Stimulated activated naive CD4-positive, alpha-beta T cell treated with Interleukin-2 at 50 U/mL for 16 hours (primary cell): ENCODE data around the gene PHF21A.
"Not testable (repeated sequence)": the region's sequence is repeated elsewhere in the genome, so short reads cannot be mapped to it uniquely, and the experiment has no call there.

Source experiments
- DNase-seq: peaks from one replicate; lab custom pipeline; 2025; lab: John Stamatoyannopoulos, UW

PHF21A gene

DNA sequence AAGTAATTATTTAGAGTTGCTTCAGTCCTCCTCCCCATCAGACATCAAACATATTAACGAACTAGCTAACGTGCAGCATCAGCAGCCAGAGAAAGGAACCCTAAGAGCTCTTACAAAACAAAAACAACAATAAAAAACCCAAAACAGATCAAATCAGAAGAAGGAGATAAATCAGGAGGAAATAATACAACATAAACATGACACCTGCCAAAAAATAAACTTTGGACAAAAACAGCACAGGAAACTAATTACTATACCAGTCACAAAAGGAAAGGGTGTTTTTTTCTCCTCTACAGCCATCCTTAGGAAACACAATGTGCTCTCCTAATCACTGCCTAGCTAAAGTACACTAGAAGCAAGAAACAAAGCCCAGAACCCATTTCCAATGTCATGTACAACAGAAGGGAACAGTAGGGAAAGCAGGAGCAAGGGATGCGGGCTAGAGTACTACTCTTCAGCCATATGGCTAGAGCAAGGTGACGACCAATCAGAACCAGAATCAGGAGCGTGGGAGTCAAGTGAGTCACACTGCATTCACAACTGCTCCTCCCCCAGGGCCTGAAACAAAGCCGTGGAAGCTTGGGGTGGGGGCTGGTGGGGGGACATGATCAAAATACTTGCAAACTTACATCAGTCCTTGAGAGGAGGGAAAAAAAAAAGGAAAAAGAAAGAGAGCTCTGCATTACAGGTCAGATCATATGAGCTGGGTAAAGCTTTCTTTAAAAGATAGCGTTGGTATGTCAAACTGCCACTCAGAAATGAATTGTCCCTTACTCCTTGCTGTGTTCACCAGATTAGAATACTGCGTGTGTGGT, 138.4 kb downstream of the PHF21A start:
- DNase-seq, result peak; percentile 54

DNA sequence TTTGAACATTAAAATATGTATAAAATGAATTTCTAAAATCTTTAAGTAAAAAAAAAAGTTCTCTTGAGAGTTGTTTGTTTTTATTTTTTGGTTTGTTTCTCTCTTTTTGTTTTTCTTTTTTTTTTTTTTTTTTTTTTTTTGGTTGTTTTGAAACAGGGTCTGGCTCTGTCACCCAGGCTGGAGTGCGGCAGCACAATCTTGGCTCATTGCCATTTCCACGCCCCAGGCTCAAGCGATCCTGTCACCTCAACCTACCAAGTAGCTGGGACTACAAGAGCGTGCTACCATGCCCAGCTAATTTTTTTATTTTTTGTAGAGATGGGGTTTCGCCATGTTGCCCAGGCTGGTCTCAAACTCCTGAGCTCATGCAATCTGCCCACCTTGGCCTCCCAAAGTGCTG, 139.4 kb downstream of the PHF21A start:
- DNase-seq, result not testable (repeated sequence)

DNA sequence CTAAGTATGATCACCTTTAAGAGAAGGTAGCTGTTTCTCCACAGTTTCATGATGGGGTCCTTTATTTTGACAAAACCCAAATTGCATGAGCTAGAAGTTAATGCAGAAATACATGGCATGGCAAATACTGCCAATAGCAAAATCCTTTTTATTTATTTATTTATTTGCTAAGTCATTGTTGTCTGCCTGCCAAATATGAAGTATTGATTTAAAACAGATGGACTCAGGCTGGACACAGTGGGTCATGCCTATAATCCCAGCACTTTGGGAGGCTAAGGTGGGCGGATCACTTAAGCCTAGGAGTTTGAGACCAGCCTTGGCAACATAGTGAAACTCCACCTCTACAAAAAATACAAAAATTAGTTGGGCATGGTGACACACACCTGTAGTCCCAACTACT, 146.4 kb downstream of the PHF21A start:
- DNase-seq, result no peak

DNA sequence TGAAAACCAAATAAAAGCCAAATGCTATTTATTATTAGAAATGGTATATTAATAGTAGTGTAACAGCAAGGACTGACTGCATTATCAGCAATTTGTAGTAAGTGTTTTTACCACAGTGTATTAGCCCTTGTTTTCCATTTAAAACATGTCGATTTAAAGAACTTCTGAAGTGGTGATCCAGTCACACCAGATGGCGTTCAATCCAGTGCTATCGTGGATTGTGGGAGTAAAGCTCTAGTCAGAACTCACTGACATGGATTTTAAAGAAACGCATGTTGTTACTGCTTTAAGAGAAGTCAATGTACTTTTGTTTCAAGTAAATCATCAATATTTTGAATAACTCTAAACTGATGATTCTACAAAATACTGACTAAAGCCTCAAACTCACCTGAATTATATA, 147.7 kb downstream of the PHF21A start:
- no peak for DNase-seq

DNA sequence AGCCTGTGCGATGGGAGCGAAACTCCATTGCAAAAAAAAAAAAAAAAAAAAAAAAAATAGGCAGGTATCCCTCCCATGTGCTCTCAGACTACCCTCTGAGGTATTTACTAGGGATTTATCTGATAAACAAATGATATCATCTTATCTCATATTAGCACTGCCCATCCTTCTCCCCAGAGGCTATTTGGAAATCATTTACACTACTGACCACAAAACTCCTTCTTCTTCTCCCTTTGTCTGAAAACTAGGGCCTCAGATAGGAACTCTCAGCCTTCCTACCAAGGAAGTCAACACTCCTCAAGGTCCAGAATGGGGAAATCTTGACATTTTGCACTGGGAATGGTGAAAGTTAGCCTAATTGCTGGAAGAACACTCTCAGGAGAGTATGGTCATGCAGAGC, 152.4 kb downstream of the PHF21A start:
- DNase-seq, result no peak

DNA sequence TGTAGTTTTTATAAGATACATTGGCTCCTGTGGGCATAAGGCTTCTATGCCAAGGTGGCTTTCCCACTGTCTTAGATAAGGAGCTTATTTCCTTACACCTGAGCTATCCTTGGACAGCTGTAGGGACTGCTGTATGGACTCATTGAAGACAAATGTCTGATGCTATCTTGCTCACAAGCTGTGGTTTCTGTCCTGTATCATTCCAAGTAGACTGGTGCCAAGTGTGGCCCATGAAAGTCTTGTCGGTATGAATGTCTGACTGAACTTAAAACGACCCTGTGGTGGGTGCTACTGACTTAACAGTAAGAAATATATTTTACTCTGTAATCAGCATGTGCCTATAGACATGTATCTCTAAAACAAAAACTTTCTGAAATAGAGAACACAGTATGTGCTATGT, 153.7 kb downstream of the PHF21A start:
- no peak for DNase-seq

DNA sequence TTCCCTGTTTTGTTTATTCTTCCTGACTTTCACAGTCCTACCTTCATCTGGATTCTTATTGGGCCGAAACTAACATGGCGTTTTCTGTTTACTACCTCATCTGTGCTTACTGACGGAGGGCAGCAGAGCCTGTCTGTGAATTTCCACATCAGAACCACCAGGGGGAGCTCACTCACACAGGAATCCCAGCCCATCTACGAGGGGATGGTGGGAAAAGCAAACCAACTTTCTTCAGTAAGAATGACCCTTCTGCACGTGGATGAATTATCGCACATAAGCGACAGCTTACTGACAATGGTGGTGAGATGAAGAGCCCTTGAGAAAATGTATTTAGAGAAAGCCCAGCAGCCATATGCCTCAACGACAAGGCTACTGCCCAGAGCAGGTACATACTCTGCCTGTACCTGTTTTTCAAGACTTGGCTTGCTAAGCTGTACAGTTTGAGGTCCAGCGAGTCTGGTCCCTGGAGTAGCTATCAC, 156.3 kb downstream of the PHF21A start:
- peak; percentile 39 for DNase-seq

DNA sequence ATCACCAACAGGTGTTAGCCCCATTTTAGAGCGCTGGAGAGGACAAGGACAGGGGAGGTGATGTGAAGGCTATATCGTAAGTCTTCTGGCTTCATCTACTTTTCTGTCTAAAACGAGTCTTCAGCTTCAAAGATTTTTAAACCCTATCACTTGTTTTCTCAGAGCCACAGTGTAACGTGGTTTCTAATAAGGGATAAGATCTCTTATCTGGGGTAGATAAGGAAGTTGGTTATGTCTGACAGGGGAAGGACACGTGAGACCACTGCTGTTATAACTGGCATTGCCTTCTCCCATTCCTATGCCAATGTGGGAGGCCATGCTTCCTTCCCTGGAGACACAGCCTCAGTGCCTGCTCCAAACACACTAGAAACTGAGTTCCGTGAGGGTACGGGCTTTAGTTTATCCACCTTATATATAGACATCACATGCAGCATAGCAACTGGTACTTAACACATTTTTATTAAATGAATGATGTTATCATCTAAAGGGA, 159.5 kb downstream of the PHF21A start:
- no peak for DNase-seq

DNA sequence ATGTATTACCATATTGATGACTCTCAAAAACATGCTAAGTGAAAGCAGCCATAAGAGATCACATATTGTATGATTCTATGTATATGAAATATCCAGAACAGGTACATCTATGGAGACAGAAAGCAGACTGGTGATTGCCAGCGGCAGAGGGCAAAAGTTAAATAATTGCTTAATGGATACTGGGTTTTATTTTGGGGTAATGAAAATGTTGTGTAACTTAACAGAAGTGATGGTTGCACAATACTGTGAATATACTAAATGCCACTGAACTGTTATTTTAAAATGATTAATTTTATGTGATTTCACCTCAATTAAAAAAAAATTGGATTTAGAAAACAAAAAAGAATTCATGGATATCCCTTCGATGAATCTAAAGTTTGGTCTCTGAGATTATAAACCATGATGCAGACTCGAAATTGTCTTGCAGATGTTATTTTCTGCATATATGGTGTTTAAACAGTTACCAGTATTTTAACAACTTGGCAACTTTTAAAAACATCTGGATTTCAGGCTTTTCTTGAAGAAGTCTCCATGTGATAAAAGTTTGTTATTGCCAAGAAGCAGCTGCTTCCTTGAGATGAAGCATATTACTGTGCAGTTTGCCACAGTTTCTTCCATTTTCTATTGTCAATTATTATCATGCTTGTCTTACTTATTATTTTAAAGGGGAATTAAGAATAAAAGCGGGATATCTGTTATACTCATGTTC, 160.7 kb downstream of the PHF21A start:
- no peak for DNase-seq

DNA sequence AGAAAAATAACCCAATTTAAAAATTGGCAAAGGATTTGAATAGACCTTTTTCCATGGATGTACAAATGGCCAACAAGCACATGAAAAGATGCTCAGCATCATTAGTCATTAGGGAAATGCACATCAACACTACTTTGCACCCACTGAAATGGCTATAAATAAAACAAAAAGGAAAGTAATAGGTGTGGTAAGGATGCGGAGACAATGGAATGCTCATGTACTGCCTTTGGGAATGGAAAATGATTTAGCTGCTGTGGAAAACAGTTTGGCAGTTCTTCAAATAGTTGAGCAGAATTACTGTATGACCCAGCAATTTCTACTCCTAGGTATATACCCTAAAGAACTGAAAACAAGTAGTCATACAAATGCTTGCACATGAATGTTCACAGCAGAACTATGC, 161.4 kb downstream of the PHF21A start:
- DNase-seq, result no peak

DNA sequence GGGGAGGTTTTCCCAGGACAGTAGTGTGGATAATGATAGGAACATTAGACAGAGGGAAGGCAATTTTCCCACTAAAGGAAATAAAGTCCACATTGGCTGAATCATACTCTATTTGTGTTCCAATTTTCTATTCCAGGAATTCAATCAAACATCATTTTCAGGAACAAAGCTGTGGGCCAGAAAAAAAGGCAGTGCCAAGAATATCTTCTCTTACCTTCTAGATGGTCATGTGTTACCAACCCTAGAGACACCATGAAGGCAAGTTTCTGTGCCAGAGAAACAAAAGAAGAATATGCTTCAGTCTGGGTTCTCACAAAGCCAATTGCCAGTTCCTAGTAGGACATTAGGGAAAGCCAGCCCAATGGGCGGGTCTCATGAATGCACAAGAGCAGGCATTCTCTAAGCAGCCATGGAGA, 171.3 kb downstream of the PHF21A start:
- no peak for DNase-seq

DNA sequence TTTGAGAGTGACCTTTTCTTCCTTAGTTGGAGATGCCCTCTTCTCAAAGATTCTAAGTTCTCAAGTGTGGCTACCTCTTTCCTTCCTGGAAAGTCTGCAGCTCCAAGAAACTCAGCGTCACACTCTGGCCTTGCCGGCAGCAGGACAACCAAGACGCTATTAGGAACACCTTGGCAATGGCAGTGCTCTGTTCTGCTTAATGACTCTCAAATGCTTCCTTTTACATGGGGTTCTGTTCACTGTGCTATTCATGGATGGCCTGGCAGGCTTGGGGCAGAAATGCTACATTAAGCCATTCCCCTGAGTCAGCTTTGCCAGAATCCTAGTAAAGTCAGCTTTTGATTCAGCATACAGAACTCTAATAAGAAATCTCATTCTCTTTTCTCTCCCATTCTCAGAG, 172.9 kb downstream of the PHF21A start:
- DNase-seq, result no peak

DNA sequence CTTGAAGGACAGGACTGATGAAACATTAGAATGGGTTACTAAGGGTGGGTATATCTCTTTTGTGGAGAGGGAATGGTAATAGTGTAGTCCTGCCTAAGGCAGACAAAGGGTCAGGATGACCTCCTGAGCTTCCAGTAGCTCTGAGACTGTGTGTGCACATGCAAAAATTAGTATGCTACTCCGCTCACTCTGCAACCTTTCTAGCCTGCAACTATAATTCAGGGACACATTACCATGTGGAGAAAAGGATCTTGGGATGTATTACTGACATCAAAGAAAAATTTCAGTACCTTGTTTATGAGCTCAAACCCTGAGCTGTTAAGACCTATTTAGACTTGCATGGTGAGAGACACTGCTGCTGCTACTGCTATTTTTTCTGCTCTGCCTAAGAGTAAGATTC, 173.4 kb downstream of the PHF21A start:
- no peak for DNase-seq

DNA sequence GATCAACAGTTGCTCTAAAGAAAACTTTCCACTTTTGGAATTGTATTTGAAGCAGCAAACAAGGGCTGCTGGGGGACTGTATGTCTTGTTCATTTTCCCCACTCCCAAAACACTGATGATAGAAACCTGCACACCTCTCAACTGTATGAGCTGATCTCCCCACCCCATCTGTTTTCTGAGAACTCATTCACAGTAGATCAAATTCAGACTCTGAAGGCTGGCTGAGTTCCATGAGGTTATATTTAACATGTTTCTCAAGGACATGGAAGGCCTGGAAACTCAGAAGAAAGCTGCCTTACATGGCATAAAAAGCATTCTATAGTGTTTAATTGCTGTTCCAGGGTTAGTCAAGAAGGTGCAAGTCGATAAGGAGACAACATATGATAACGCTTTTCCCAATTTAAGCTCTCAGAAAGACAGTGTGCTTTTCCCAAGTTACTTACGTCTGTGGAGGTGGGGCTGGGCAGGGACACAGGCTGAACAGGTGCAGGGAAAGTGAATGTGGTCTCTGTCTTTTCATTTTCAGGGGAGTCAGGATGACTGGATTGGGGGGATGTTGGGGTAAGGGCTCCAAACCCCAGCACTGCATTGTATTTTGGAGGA, 175.8 kb downstream of the PHF21A start:
- DNase-seq, result no peak

DNA sequence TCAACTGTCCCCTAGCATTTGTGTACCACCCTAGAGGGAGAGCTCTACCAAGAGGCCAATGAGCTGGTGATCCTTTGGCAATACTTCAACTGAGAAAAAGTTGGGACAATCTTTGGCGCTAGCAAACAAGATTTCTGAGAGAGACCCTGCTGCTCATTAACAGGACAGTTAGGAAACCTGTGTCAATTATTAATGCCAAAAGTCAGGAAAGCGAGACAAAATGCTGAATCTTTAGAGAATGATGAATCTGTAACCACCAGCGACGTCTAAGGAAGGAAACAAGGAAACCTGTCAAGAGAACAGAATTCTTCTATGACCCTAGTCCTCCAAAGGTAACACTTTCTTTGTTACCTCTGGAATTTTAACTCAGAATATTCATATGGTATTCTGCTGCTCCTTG, 178.9 kb downstream of the PHF21A start:
- no peak for DNase-seq

DNA sequence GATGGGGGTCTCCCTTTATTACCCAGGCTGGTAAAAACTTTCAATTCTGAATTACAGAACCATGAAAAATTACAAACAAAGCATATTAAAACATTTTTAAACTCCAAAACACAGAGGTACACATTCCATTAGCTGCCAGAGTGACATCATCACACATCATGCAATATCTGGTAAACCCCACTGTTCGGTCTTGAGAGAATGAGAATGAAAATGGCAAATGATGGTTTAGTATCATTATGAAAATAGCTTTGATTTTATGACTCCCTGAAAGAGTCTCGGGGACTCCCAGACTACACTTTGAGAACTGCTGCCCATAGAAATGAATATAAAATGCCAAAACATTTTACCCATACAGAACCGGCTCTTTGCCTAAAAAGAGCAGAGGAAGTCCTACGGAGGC, 180.0 kb downstream of the PHF21A start:
- no peak for DNase-seq

DNA sequence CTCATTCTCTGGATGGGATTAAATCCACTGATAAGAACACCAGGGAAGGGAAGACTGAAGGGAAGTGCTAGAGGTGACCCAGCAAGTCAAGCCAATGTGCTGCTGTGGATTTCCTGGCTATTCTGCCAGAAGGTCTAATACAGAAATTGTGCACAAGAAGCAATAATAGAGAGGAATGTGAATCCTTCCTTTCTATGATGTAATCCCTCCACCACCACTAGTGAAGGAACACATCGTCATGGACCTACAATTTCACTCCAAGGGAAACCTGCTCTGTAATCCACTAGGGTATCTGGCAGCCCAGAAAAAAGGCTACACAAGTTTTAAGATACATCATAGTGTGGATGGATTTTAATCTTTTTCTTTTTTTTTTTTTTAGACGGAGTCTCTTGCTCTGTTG, 181.4 kb downstream of the PHF21A start:
- DNase-seq, result no peak

DNA sequence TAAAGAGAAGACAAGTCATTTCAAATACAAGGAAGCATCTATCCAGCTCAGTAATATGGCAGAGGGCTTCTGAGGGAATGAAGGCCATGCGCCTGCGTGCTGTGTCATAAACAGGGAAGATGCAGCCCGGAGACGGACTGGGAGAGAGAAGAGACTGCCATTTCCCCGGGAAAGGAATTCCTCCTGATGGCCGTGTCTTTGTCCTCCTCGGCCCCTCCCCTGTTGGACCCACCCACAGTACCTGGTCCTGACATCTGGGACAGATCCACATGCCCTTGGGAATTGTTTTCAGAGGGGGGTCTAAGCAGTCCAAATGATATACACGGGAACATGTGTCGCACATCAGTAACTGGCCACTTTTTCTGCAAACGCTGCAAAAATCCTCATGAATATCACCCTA, 183.3 kb downstream of the PHF21A start:
- no peak for DNase-seq

DNA sequence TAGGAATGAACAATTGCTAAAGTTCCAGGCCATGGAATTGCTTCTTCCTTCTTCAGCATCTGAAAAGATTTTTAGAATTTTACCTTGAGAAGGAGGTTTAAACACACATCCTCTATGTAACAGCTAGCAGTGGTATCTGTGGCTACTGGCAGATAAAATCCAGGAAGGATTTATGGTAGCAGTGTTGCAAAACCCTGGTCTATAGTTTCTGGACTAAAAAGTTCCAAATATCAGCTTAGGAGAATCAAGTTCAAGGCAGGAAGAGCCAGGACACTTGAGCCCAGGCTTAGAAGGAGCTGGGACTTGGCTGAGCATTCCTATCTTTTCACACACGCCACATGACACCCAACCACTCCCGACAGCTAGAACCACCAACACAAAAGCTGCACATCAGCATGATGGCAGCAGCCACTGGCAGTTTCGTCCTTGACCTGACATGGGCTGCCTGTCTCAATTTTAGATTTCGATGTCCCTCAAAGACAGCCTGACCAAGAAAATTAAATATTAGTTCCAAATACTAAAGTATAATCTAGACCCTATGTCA, 184.7 kb downstream of the PHF21A start:
- no peak for DNase-seq

DNA sequence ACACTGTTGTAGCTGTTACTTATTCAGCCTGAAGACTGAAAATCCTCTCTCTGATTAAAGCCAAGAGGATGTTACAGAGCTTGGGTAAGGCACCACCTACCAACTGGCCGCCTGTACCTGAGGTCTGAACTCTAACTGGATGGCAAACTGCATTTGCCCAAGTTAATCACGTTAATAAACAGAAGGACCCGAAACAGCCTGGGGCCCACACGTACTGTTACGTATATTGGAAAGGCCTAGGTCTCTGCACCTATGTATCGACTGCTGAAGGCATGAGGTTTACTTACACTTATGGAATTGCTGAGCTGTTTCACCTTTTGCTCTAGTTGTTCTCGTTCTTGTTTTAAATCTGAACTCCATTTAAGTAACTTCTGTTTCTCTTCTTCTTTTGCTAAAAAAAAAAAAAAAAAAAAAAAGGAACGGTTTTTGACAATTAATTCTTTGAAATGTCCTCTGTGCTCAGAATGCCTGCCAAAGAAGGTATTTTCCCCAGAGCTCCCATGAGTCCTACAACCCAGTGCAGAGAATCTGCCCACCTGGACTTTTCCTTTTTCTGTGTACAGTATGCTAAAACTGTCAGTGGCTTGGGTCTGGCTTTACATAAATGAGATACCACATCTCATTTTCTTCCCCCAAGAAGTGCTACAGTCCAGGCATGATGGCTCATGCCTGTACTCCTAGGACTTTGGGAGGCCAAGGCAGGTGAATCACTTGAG, 185.7 kb downstream of the PHF21A start:
- DNase-seq, result no peak

DNA sequence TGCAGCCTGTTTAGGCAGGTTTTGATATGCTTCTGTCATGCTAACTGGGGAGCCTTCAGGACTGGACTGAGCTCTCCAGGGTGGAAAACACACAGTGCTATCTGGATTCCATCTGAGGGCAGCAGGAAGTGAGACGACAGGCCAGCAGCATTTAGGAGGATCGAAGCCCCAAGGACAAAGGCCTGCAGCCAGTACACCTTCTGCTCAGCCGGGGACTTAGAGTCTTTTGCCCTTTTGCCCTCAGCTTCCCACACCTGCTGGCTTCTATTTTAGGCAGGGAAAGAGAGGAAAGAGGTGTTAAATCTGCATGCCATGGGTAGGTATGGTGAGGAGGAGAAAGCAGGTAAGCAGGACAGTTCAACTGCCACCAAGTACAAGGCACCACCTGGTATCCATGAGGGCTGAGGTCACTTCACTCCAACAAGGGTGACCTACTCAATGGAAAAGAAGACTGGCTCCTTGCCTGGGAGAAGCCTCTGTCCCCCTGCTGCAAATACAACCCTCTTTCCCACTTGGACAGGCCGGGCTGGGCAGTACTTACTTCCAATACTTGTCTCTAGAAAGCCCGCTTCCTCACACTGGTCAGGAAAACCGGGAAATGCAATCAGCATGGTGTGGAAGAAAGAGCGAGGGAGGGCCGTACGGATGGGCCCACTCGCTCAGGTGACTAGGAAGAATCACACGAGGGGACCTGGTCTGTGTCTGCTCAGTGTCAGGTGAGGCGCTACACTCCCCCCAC, 186.5 kb downstream of the PHF21A start:
- DNase-seq, result no peak
